ENCODE data around the gene RRAGD.

Gene RRAGD

GRCh38 chr6:89371849-89372505 is 40.1 kb downstream of the RRAGD start:
- DNase-seq: peak; percentile 66

GRCh38 chr6:89368999-89369398 is 43.1 kb downstream of the RRAGD start:
- DNase-seq: no peak

GRCh38 chr6:89368107-89368506 is 44.0 kb downstream of the RRAGD start:
- DNase-seq: peak; percentile 63

DNA sequence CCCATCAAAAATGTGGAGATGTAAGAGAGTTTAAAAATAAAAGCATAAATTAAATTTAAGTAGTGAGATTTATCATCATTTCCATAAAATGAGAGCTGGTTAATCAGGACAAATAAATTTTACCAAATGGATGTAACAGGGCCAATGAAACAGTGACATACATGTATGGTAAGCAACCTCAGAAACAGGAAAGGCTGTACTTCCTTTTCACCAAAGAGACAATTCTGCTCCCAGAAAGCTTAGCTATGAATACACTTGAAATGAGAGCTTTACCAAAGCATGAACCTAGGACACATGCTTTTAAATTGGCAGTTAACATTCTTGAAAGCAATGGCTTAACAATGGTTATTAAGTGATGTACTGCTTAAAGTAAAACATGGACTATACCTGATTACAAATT is 47.5 kb downstream of the RRAGD start:
- no peak for DNase-seq

DNA sequence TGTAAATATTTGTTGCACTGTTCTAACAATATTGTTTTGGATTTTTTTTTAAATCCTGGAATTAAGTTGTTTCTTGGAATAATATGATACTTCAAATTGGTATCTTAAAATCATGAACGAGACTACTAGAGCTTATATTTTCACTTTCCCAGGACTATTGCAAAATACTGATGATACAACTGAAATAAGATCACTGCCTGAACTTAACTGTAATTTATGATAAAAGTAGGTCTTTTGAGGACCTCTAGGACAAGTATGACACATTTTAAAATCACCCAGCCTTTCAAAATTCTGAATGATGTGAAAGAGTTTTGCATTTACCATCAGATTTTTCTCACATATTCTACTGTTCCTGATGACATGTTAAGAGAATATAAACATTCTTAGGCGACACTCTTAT is 50.9 kb downstream of the RRAGD start:
- no peak for DNase-seq

- DNase-seq: no peak
These were observed 51.6 kb downstream of the RRAGD start for GRCh38 chr6:89360415-89360999.

DNA sequence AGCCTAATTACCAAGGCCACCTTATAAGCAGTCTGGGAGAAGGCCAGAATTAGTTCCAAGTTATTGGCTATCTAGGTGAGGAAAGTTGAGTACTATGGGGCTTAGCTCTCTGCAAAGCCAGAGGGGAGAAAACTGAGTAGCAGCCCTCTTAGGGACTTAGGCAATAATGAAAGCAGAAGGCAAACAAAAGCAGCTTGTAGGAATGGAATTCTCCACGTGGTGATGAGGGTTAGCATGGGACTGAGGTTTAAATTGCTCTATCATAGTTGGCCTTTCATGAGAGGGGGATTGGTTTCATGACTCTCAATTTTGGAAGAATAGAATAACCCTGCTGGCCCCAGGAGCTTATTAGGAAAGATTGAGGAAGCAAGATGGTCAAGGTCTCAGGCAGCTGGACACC is 52.5 kb downstream of the RRAGD start:
- no peak for DNase-seq

- no peak for DNase-seq
These were observed 54.7 kb downstream of the RRAGD start for GRCh38 chr6:89357390-89357789.

- DNase-seq: no peak
These were observed 55.4 kb downstream of the RRAGD start for GRCh38 chr6:89356642-89357170.

DNA sequence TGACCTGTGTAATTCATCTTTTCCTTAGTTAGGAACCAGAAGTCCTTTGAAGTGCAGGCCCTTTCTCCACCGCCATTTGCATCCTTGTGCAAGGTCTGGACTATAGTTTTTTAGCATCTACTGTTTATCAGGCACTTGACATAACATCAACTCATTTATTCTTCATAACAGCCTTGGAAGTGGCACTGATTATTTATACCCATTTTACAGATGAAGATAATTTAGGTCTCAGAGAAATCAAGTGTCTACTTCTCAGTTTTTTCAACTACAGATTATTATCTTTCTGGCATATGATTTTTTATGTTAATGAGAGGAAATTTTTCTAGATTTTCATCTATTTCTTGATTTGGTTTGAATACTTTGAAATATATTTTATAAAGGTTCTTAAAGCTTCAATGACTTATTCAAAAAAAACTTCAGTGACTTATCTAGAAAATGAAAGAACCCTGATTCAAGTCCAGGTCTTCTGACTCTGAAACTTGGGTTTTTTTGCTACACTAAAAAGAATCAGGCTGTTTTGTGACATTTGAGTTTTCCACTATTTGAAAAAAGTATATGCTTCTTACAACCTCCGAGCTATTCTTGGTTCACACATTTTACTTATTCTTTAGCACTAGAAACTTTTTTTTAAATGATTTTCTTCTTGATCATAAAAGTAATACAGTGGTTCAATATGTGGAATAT is 56.4 kb downstream of the RRAGD start:
- no peak for DNase-seq

DNA sequence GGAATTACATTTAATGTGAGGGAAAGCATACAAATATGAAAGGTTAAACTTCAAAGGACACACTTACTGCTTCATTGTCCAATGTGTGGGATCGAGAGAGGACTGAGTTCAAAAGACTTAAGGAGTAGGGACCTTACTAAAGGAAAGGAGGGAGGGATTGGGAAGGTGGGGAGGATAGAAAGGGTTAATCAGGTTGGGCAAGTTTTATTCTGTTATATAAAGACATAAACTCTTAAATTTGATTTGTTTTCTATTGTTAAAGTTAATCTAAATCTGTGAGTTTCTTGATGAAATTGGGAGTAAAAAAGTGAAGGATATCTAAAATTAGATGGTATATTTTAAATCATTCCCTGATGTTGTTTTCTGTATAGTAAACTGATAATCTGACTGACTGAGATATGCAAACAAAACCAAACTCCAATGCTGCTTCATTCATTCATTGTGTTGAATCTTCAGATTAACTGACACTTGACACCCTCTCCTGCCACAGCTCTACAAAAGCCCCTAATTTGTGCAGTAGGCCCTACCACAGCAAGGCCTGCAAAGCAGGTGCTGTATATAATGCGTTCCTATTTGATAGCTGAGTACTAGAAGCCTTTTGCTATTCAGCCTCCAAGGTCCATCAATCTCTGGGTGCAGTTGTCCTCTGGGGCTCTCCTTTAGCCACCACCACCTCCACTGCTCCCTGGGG is 58.2 kb downstream of the RRAGD start:
- no peak for DNase-seq

DNA sequence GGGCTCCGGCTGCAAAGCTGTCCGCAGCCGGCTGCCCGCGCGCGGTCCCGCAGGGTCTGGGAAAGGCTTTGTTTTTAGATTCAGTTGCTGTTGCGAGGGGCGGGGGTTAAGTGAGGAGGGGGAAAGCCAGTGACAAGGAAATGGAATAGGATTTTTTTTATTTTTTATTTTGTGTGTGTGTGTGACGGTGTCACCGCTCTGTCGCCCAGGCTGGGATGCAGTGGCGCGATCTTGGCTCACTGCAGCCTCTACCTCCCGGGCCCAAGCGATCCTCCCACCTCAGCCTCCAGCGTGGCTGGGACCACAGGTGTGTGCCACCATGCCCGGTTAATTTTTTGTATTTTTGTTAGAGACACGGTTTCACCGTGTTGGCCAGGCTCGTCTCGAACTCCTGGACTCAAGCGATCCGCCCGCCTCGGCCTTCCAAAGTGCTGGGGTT is 58.9 kb downstream of the RRAGD start:
- DNase-seq: peak; percentile 58

GRCh38 chr6:89352278-89353117 is 59.6 kb downstream of the RRAGD start, which contains the start of gene UBE2J1:
UBE2J1 (minus strand) TSS chr6:89352722; CDS start chr6:89352569, 153 bp downstream.
- DNase-seq: peak; percentile 93

DNA sequence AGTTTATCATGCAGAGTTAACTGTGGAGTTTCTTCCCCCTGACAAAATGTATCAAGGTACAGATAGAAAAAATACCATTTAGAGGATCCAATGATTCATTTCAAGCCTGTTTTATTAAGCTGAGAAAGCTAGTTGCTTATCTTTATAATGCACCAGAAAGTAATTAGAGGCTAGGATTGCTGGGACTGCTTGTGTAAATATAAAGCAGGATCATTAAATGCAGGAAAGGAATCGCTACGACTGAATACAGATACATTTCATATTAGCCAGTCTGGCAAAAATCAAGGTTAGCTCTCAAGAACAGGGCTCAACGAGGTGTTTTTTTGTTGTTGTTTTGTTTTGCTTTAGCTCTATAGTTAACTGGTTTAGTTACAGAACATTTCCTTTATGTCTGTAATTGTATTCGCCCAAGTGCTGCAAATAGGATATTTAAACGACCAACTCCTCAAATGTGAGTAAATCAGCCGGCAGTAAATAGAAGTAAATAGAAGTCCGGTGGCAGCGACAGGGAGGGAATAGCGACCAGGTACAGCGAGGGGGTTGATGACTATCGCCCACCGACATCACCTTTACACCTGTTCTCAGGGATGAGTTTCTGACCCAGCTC is 60.3 kb downstream of the RRAGD start:
- no peak for DNase-seq

GRCh38 chr6:89350281-89350966 is 61.6 kb downstream of the RRAGD start:
- DNase-seq: no peak

DNA sequence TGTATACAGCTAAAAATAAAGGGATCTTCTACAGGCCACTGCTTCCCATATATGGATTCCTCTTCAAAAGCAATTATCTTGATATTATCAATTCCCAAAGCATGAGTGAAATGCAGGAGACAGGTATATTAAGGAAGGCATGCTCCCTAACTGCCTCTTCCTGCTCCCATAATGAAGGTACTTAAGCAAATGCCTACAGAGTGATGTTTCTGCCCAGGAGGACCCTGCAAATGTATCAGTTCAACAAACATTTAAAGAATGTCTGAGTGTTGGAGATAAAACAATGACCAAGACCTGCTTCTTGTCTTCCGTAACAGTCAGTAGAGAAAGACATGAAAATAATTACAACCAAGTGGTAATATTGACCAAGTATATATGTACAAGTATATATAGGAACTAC is 63.7 kb downstream of the RRAGD start:
- no peak for DNase-seq

DNA sequence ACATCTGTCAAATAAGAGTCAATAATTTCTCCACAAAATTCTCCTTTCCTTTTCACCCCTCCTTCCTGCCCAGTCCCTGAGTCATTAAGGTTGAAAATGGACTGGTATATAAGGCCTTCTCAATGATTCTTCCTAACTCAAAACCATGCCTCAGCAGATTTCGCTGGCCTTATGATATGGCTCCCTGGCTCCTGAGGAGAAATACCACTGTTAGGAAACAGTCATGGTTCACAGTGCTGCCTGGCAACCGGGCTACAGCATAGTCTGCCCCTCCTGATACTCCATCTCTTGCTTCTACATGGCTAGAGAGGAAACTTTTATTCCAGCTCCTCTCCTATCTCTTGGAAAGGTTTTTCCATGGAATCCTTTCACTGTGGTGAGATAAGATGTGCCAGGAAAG is 64.2 kb downstream of the RRAGD start:
- no peak for DNase-seq

DNA sequence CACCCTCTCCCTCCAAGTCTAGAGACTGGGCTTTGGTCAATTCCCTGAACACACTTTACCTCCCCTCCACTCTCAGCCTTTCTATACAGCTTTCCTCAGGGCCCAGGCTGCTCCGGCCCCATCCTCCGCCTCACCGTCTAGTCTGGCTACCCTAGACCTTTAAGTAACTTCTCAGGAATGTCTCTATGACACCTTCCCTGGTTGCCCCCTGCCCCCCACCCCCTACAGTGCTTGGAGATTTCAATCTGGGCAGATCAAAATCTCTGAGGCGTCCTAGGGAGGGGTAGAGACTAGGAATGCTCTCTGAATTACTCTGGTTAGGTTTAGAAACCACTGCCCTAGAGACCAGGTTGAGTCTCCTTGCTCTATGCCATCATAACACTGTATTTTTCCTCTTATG is 65.6 kb downstream of the RRAGD start:
- DNase-seq: no peak

DNA sequence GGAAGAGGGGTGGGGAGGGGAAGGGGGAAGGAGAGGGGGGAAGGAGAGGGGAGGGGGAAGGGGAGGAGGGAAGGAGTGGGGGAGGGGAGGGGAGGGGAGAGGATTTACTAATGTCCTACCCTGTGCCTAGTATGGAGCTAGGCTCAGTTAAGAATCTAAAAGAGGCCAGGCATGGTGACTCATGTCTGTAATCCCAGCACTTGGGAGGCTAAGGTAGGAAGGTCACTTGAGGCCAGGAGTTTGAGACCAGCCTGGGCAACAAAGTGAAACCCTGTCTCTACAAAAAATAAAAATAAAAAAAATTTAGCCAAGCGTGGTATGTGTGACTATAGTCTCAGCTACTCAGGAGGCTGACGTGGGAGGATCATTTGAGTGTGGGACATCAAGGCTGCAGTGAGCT is 72.5 kb downstream of the RRAGD start:
- DNase-seq: no peak

- no peak for DNase-seq
These were observed 76.9 kb downstream of the RRAGD start for GRCh38 chr6:89335164-89335563.

DNA sequence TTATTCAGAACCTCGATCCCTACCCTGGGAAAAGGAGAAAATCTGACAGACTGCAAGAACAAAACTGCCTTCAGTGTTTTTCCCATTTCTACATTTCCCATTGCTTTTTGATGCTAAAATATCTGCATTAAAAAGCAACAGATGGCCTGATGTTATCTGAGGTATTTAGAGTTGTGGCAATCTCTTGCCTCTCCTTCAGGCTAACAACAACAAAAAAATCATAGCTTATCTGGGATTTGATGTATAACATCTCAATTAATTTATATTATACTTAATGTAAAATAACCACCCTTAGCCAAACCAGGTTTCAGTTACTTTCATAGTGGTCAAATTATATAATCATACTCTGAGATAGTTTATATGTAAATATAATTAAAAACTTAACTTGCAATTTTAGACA is 81.2 kb downstream of the RRAGD start:
- no peak for DNase-seq

All from right forelimb (tissue), 1 donor.